ENCODE results near the gene GMIP. TPM values are rescaled to one million over a fixed set of nuclear protein-coding genes. Genes with fewer than 3 reads are reported as not detected.

The GMIP gene
- total and polyA plus RNA-seq, 2 of the 13 experiments (the other 11 are each of a cell fraction or from before 2014, with no cell fraction given), result 1.5 to 1.8 TPM

- no peak overlapping the region for H3K27ac ChIP-seq (ENCODE audit: extremely low read length, insufficient read depth, low read length)
- H3K4me3 ChIP-seq (replicated peaks in 1 of 3; ENCODE audit: insufficient read depth in 1 of 3, low read depth in 2 of 3, low read length in 3 of 3), result no peak overlapping the region
- FAIRE-seq, result no peak
- H3K4me1 ChIP-seq (ENCODE audit: insufficient read depth, low read length), result peaks cover 16% of the 10 kb centered on the region
- no TSS peak for BruUV-seq (replicated peaks)
- intact Hi-C loops (cut with micrococcal nuclease; ENCODE audit: unreplicated experiment) (no loop called here), in situ Hi-C loops (cut with HindIII; ENCODE audit: extremely low pct_ligation_motif_present, low pct_unique_long_range_greater_than_20kb) (no loop called here)
- WGBS (ENCODE audit: low lambda C conversion rate), result 36% methylated on average over 3 of the region's 8 CpGs
- ChIA-PET POLR2A (no interaction called here), CTCF (ENCODE audit: low intra/inter-chr PET ratio, low total read pairs) (no interaction called here)
- H3K4me2 ChIP-seq (ENCODE audit: low read depth, low read length), result no peak overlapping the region
- TF ChIP-seq USF2 (IDR thresholded peaks at IDR 0.05; ENCODE audit: low read depth, low read length) (0 out of 2 replicates have a peak, but pooled peaks have one; percentile 26), USF2 (CRISPR knock-in tag; IDR thresholded peaks at IDR 0.05; ENCODE audit: borderline replicate concordance) (no peak; the same call in 1 of the 2 replicates), ZNF878 (CRISPR knock-in tag; IDR thresholded peaks at IDR 0.05) (no peak)
- no peaks in the 10 kb centered on the region for H3K79me2 ChIP-seq (ENCODE audit: insufficient read depth, low read length)
- no peaks in the 10 kb centered on the region for H3K9me3 ChIP-seq (ENCODE audit: low read length)
- H4K20me1 ChIP-seq (ENCODE audit: insufficient read depth, low read length), result no peaks in the 10 kb centered on the region
- H3K36me3 ChIP-seq (replicated peaks in 1 of 2; ENCODE audit: control insufficient read depth in 1 of 2, insufficient read depth in 2 of 2, low read length in 2 of 2), result no peaks in the 10 kb centered on the region
- no peak overlapping the region for H2AFZ ChIP-seq (ENCODE audit: low read length)
- no peak for ATAC-seq
- H3K9ac ChIP-seq (ENCODE audit: insufficient read depth, low read depth, low read length), result no peak overlapping the region
- peaks cover 0 to 7% of the 10 kb centered on the region in 2 experiments; a peak in 3 of 5 replicates for H3K27me3 ChIP-seq (ENCODE audit: control insufficient read depth in 1 of 2, insufficient read depth in 2 of 2, low read length in 2 of 2)
- DNase-seq (ENCODE audit: low spot score), result no peak
These were observed 48.2 kb downstream of the GMIP start for GRCh38 chr19:19595171-19595701.

GRCh38 chr19:19594381-19594780, 49.1 kb downstream of the GMIP start:
- no peaks in the 10 kb centered on the region for H4K20me1 ChIP-seq (ENCODE audit: insufficient read depth, low read length)
- POLR2A ChIA-PET, result no interaction called here
- no peak for TF ChIP-seq ZNF296 (CRISPR knock-in tag; conservative IDR thresholded peaks at IDR 0.05)
- no peak overlapping the region for H3K4me2 ChIP-seq (ENCODE audit: low read depth, low read length)
- CTCF ChIA-PET (ENCODE audit: low intra/inter-chr PET ratio, low total read pairs), result no interaction called here
- DNase-seq (ENCODE audit: low spot score) (no peak), ATAC-seq (no peak), FAIRE-seq (no peak)
- in situ Hi-C loops (cut with HindIII; ENCODE audit: extremely low pct_ligation_motif_present, low pct_unique_long_range_greater_than_20kb) (no loop called here), intact Hi-C loops (cut with micrococcal nuclease; ENCODE audit: unreplicated experiment) (no loop called here)
- no peaks in the 10 kb centered on the region for H3K36me3 ChIP-seq (replicated peaks in 1 of 2; ENCODE audit: control insufficient read depth in 1 of 2, insufficient read depth in 2 of 2, low read length in 2 of 2)
- no TSS peak for BruUV-seq (replicated peaks)
- peaks cover 0 to 7% of the 10 kb centered on the region in 2 experiments; a peak in 3 of 5 replicates for H3K27me3 ChIP-seq (ENCODE audit: control insufficient read depth in 1 of 2, insufficient read depth in 2 of 2, low read length in 2 of 2)
- H3K27ac ChIP-seq (ENCODE audit: extremely low read length, insufficient read depth, low read length), result no peak overlapping the region
- H3K4me1 ChIP-seq (ENCODE audit: insufficient read depth, low read length), result peaks cover 16% of the 10 kb centered on the region
- no peaks in the 10 kb centered on the region for H3K9me3 ChIP-seq (ENCODE audit: low read length)
- H3K9ac ChIP-seq (ENCODE audit: insufficient read depth, low read depth, low read length), result no peak overlapping the region
- H3K4me3 ChIP-seq (replicated peaks in 1 of 3; ENCODE audit: insufficient read depth in 1 of 3, low read depth in 2 of 3, low read length in 3 of 3), result no peak overlapping the region
- H2AFZ ChIP-seq (ENCODE audit: low read length), result no peak overlapping the region
- WGBS (ENCODE audit: low lambda C conversion rate), result 71% methylated on average over 4 of the region's 4 CpGs
- H3K79me2 ChIP-seq (ENCODE audit: insufficient read depth, low read length), result no peaks in the 10 kb centered on the region

All from HepG2 (cell line).